HG02973 (cell line): ENCODE results near the gene KRTAP1-3.
"Not testable (repeated sequence)": the region's sequence is repeated elsewhere in the genome, so short reads cannot be mapped to it uniquely, and the experiment has no call there.

Experiments
- ATAC-seq: cut with Tn5 transposase; IDR thresholded peaks from one replicate; pipeline ENCODE4 v1.9.1; 2021; ENCODE audit warnings: moderate library complexity; ENCODE audit not compliant: unreplicated experiment

KRTAP1-3 gene

GRCh38 chr17:41012326-41013120 is 22.2 kb downstream of the KRTAP1-3 start:
- no peak for ATAC-seq

- no peak for ATAC-seq
Measured at GRCh38 chr17:41010441-41010840, 24.2 kb downstream of the KRTAP1-3 start.

- ATAC-seq: no peak
Measured at GRCh38 chr17:41009936-41010335, 24.7 kb downstream of the KRTAP1-3 start.

- no peak for ATAC-seq
Measured at GRCh38 chr17:41009301-41009760, 25.3 kb downstream of the KRTAP1-3 start.

- no peak for ATAC-seq
Measured at GRCh38 chr17:41008811-41009210, 25.9 kb downstream of the KRTAP1-3 start, which contains the start of gene KRTAP3-1. Gene KRTAP3-1, minus strand, starts transcription at chr17:41009128. Its CDS starts 54 bp downstream, at chr17:41009074.

GRCh38 chr17:41004397-41004796 is 30.3 kb downstream of the KRTAP1-3 start:
- ATAC-seq: no peak

GRCh38 chr17:41003926-41004325 is 30.7 kb downstream of the KRTAP1-3 start:
- no peak for ATAC-seq

- ATAC-seq: no peak
Measured at GRCh38 chr17:41002814-41003213, 31.9 kb downstream of the KRTAP1-3 start.

GRCh38 chr17:41001795-41002194 is 32.9 kb downstream of the KRTAP1-3 start:
- ATAC-seq: no peak

- not testable (repeated sequence) for ATAC-seq
Measured at GRCh38 chr17:40999563-40999962, 35.1 kb downstream of the KRTAP1-3 start, which contains the start of gene KRTAP3-2. Gene KRTAP3-2, minus strand, starts transcription at chr17:40999906. Its CDS starts 53 bp downstream, at chr17:40999853.

GRCh38 chr17:40997361-40997760 is 37.3 kb downstream of the KRTAP1-3 start:
- ATAC-seq: no peak

GRCh38 chr17:40996829-40997228 is 37.8 kb downstream of the KRTAP1-3 start:
- no peak for ATAC-seq

GRCh38 chr17:40995116-40995515 is 39.6 kb downstream of the KRTAP1-3 start:
- ATAC-seq: no peak

GRCh38 chr17:40993839-40994238 is 40.8 kb downstream of the KRTAP1-3 start, which contains the start of gene KRTAP3-3:
Gene KRTAP3-3, minus strand, starts transcription at chr17:40994164. Its CDS starts 67 bp downstream, at chr17:40994097.
- ATAC-seq: no peak

- no peak for ATAC-seq
Measured at GRCh38 chr17:40993084-40993483, 41.6 kb downstream of the KRTAP1-3 start.

- ATAC-seq: no peak
Measured at GRCh38 chr17:40992666-40993065, 42.0 kb downstream of the KRTAP1-3 start.

- no peak for ATAC-seq
Measured at GRCh38 chr17:40986920-40987319, 47.8 kb downstream of the KRTAP1-3 start.

GRCh38 chr17:40984226-40984625 is 50.4 kb downstream of the KRTAP1-3 start, which contains the start of gene KRT40:
Gene KRT40, minus strand, starts transcription at chr17:40984326. Its CDS starts 53 bp downstream, at chr17:40984273.
- no peak for ATAC-seq
